ENCODE data around the gene C21orf91. TPM values are rescaled to one million over a fixed set of nuclear protein-coding genes. Genes with fewer than 3 reads are reported as not detected.

The C21orf91 gene
- total and polyA plus RNA-seq, 2 experiments from 2014 or later: 10.9 to 20.0 TPM

GRCh38 chr21:17783003-17783402, 36.2 kb downstream of the C21orf91 start:
- DNase-seq (ENCODE audit: low spot score): no peak
- Mint-ChIP-seq H3K4me3 (no peak overlapping the region), H3K27ac (no peak overlapping the region), H3K9me3 (peaks cover 5% of the 10 kb centered on the region; the same call in 2 of the 3 replicates), H3K4me1 (peaks cover 17% of the 10 kb centered on the region), H3K36me3 (ENCODE audit: low read depth) (peaks cover 53% of the 10 kb centered on the region), H3K27me3 (ENCODE audit: insufficient read depth, low read depth, poor library complexity) (no peaks in the 10 kb centered on the region)
- ATAC-seq: no peak
- Histone ChIP-seq H3K4me3 (no peak overlapping the region), H3F3A (replicated peaks; ENCODE audit: low read depth) (no peaks in the 10 kb centered on the region), H2AFZ (no peak overlapping the region), H3K36me3 (ENCODE audit: insufficient read depth) (peaks cover 8% of the 10 kb centered on the region; the same call in 1 of the 2 replicates), H3K9me2 (ENCODE audit: insufficient read depth) (peaks cover 3% of the 10 kb centered on the region), H3K27me3 (ENCODE audit: insufficient read depth) (no peaks in the 10 kb centered on the region), H3K79me2 (replicated peaks; ENCODE audit: insufficient read depth) (no peaks in the 10 kb centered on the region), H3K4me2 (no peak overlapping the region), H4K20me1 (replicated peaks; ENCODE audit: insufficient read depth) (no peaks in the 10 kb centered on the region), H3K27ac (ENCODE audit: low read depth) (no peak overlapping the region), H3K4me1 (ENCODE audit: insufficient read depth) (peaks cover 19% of the 10 kb centered on the region)
- no peak for TF ChIP-seq EZH2 (IDR thresholded peaks at IDR 0.05; ENCODE audit: low read depth, unreplicated experiment)
- TF ChIP-seq ZNF462 (CRISPR knock-in tag; IDR thresholded peaks at IDR 0.05): no peak
- no peak for TF ChIP-seq ZNF114 (CRISPR knock-in tag; IDR thresholded peaks at IDR 0.05)
- TF ChIP-seq REST (IDR thresholded peaks at IDR 0.05; ENCODE audit: unreplicated experiment): no peak

Data from GM23338 (cell line).